ENCODE results near the gene CALM3.

The CALM3 gene

DNA sequence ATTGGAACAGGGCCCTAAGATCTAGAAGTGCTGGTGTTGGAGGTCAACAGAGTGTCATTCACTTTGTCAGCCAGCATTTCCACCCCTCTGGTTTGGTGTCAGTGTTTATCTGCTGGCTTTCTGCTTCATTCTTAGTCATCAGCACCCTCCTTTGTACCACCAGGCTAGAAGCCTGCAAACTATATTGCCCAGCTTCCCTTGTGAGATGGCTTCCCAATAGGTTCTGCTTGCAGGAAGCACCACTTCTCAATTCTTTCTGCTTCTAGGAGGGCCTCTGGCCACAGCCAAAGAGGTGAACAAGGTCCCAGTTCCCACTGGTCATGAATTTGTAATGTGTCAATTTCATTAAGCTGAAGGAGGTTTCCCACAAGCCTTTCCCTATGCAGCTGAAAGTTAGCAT is 36.4 kb upstream of the CALM3 start:
- Histone ChIP-seq H3K9me3 (ENCODE audit: insufficient read depth, low read depth, low read length) (no peaks in the 10 kb centered on the region), H4K20me1 (ENCODE audit: insufficient read depth, low read length, poor library complexity, severe bottlenecking) (no peaks in the 10 kb centered on the region), H3K4me1 (ENCODE audit: insufficient read depth, low read length, poor library complexity, severe bottlenecking) (no peaks in the 10 kb centered on the region), H3F3A (ENCODE audit: low read depth) (no peaks in the 10 kb centered on the region), H3K9ac (ENCODE audit: low read depth, low read length, poor library complexity, severe bottlenecking) (no peak overlapping the region), H3K79me2 (ENCODE audit: insufficient read depth, low read length) (no peaks in the 10 kb centered on the region), H3K27me3 (ENCODE audit: insufficient read depth, low read length, poor library complexity, severe bottlenecking) (no peaks in the 10 kb centered on the region), H3K4me3 (ENCODE audit: low read length, poor library complexity, severe bottlenecking) (no peak overlapping the region), H2AFZ (ENCODE audit: low read length) (no peak overlapping the region), H3K4me2 (ENCODE audit: low read depth, low read length, poor library complexity, severe bottlenecking) (no peak overlapping the region), H3K9me2 (replicated peaks; ENCODE audit: low read depth, low read length) (no peaks in the 10 kb centered on the region), H3K36me3 (ENCODE audit: insufficient read depth, low read length) (no peaks in the 10 kb centered on the region)
- TF ChIP-seq CTCF (conservative IDR thresholded peaks at IDR 0.05; ENCODE audit: low read length), result no peak
- TF ChIP-seq EZH2phosphoT487 (IDR thresholded peaks at IDR 0.05; ENCODE audit: borderline replicate concordance), result no peak

GRCh38 chr19:46571495-46571894 is 29.6 kb upstream of the CALM3 start:
- Histone ChIP-seq H3K4me1 (ENCODE audit: insufficient read depth, low read length, poor library complexity, severe bottlenecking) (peaks cover 7% of the 10 kb centered on the region), H3K9ac (ENCODE audit: low read depth, low read length, poor library complexity, severe bottlenecking) (no peak overlapping the region), H3K36me3 (ENCODE audit: insufficient read depth, low read length) (no peaks in the 10 kb centered on the region), H3K9me3 (ENCODE audit: insufficient read depth, low read depth, low read length) (no peaks in the 10 kb centered on the region), H3K9me2 (replicated peaks; ENCODE audit: low read depth, low read length) (no peaks in the 10 kb centered on the region), H3K79me2 (ENCODE audit: insufficient read depth, low read length) (no peaks in the 10 kb centered on the region), H3K27me3 (ENCODE audit: insufficient read depth, low read length, poor library complexity, severe bottlenecking) (no peaks in the 10 kb centered on the region), H2AFZ (ENCODE audit: low read length) (no peak overlapping the region), H3K4me2 (ENCODE audit: low read depth, low read length, poor library complexity, severe bottlenecking) (no peak overlapping the region), H4K20me1 (ENCODE audit: insufficient read depth, low read length, poor library complexity, severe bottlenecking) (no peaks in the 10 kb centered on the region), H3F3A (ENCODE audit: low read depth) (no peaks in the 10 kb centered on the region), H3K4me3 (ENCODE audit: low read length, poor library complexity, severe bottlenecking) (no peak overlapping the region)
- TF ChIP-seq CTCF (conservative IDR thresholded peaks at IDR 0.05; ENCODE audit: low read length) (peak; percentile 43), EZH2phosphoT487 (IDR thresholded peaks at IDR 0.05; ENCODE audit: borderline replicate concordance) (no peak)

GRCh38 chr19:46573679-46574498 is 27.2 kb upstream of the CALM3 start:
- Histone ChIP-seq H3K9me3 (ENCODE audit: insufficient read depth, low read depth, low read length) (no peaks in the 10 kb centered on the region), H3K9ac (ENCODE audit: low read depth, low read length, poor library complexity, severe bottlenecking) (no peak overlapping the region), H4K20me1 (ENCODE audit: insufficient read depth, low read length, poor library complexity, severe bottlenecking) (no peaks in the 10 kb centered on the region), H3K9me2 (replicated peaks; ENCODE audit: low read depth, low read length) (no peaks in the 10 kb centered on the region), H3K36me3 (ENCODE audit: insufficient read depth, low read length) (no peaks in the 10 kb centered on the region), H3K4me1 (ENCODE audit: insufficient read depth, low read length, poor library complexity, severe bottlenecking) (peaks cover 7% of the 10 kb centered on the region), H2AFZ (ENCODE audit: low read length) (no peak overlapping the region), H3K4me2 (ENCODE audit: low read depth, low read length, poor library complexity, severe bottlenecking) (no peak overlapping the region), H3K27me3 (ENCODE audit: insufficient read depth, low read length, poor library complexity, severe bottlenecking) (no peaks in the 10 kb centered on the region), H3K79me2 (ENCODE audit: insufficient read depth, low read length) (no peaks in the 10 kb centered on the region), H3F3A (ENCODE audit: low read depth) (no peaks in the 10 kb centered on the region), H3K4me3 (ENCODE audit: low read length, poor library complexity, severe bottlenecking) (no peak overlapping the region)
- TF ChIP-seq EZH2phosphoT487 (IDR thresholded peaks at IDR 0.05; ENCODE audit: borderline replicate concordance), result no peak
- no peak for TF ChIP-seq CTCF (conservative IDR thresholded peaks at IDR 0.05; ENCODE audit: low read length)

Data from Loucy (cell line).